ENCODE results near the gene SAMD11.

SAMD11 gene

GRCh38 chr1:932776-933602, 9.3 kb downstream of the SAMD11 start:
- no peak for DNase-seq (ENCODE audit: low read depth)

GRCh38 chr1:933603-933940, 9.8 kb downstream of the SAMD11 start:
- DNase-seq (ENCODE audit: low read depth) = no peak

GRCh38 chr1:934991-935750, 11.4 kb downstream of the SAMD11 start:
- no peak for DNase-seq (ENCODE audit: low read depth)

- no peak for DNase-seq (ENCODE audit: low read depth)
These were observed 12.1 kb downstream of the SAMD11 start for GRCh38 chr1:935751-936231.

- no peak for DNase-seq (ENCODE audit: low read depth)
These were observed 12.9 kb downstream of the SAMD11 start for GRCh38 chr1:936348-937264.

GRCh38 chr1:937521-937920, 13.8 kb downstream of the SAMD11 start:
- DNase-seq (ENCODE audit: low read depth) = no peak

- no peak for DNase-seq (ENCODE audit: low read depth)
These were observed 14.5 kb downstream of the SAMD11 start for GRCh38 chr1:938088-938683.

- DNase-seq (ENCODE audit: low read depth) = no peak
These were observed 15.2 kb downstream of the SAMD11 start for GRCh38 chr1:938711-939489.

GRCh38 chr1:939511-940106, 15.9 kb downstream of the SAMD11 start:
- no peak for DNase-seq (ENCODE audit: low read depth)

GRCh38 chr1:940107-941014, 16.6 kb downstream of the SAMD11 start:
- DNase-seq (ENCODE audit: low read depth) = no peak

GRCh38 chr1:941015-941587, 17.4 kb downstream of the SAMD11 start:
- DNase-seq (ENCODE audit: low read depth) = no peak

GRCh38 chr1:941588-942383, 18.1 kb downstream of the SAMD11 start:
- no peak for DNase-seq (ENCODE audit: low read depth)

- DNase-seq (ENCODE audit: low read depth) = no peak
These were observed 18.7 kb downstream of the SAMD11 start for GRCh38 chr1:942411-942821.

- no peak for DNase-seq (ENCODE audit: low read depth)
These were observed 19.3 kb downstream of the SAMD11 start for GRCh38 chr1:942864-943533.

GRCh38 chr1:943545-944340, 20.0 kb downstream of the SAMD11 start:
- no peak for DNase-seq (ENCODE audit: low read depth)

GRCh38 chr1:944341-945325, 20.9 kb downstream of the SAMD11 start:
- DNase-seq (ENCODE audit: low read depth) = no peak
